Smooth muscle cell (in vitro differentiated cells): ENCODE results near the gene IL15RA. TPM values are rescaled to one million over a fixed set of nuclear protein-coding genes. Genes with fewer than 3 reads are reported as not detected.

Experiments
- DNase-seq: peaks from one replicate; lab custom pipeline; 2025; ENCODE audit not compliant: unreplicated experiment; lab: John Stamatoyannopoulos, UW
- H2AFZ ChIP-seq: fragments of 200-600 bp; sonication (generic); 2 replicates; pipeline ENCODE4 v1.6.0; 2016; ENCODE audit warnings: antibody characterized with exemption, low read depth, mild to moderate bottlenecking
- H3F3A ChIP-seq: fragments of 200-600 bp; sonication (generic); 2 replicates; pipeline ENCODE4 v1.6.0; 2017; ENCODE audit warnings: antibody characterized with exemption, low read depth
- H3K27ac ChIP-seq: fragments of 200-600 bp; sonication (generic); 2 replicates; pipeline ENCODE4 v1.5.1; 2016; ENCODE audit warnings: low read depth, mild to moderate bottlenecking
- H3K27me3 ChIP-seq: fragments of 200-600 bp; sonication (generic); 2 replicates; pipeline ENCODE4 v1.6.1; 2016; ENCODE audit warnings: low read depth, mild to moderate bottlenecking
- H3K36me3 ChIP-seq: fragments of 200-600 bp; sonication (generic); 2 replicates; pipeline ENCODE4 v1.5.1; 2016; ENCODE audit warnings: low read depth
- H3K4me1 ChIP-seq: fragments of 200-600 bp; sonication (generic); 2 replicates; pipeline ENCODE4 v1.5.1; 2016; ENCODE audit warnings: low read depth
- H3K4me2 ChIP-seq: fragments of 200-600 bp; sonication (generic); 2 replicates; pipeline ENCODE4 v1.6.0; 2016; ENCODE audit warnings: mild to moderate bottlenecking
- H3K4me3 ChIP-seq: fragments of 200-600 bp; sonication (generic); 2 replicates; pipeline ENCODE4 v1.5.1; 2016; ENCODE audit warnings: mild to moderate bottlenecking
- H3K79me2 ChIP-seq: fragments of 200-600 bp; sonication (generic); 2 replicates; pipeline ENCODE4 v1.6.0; 2016; ENCODE audit warnings: low read depth, mild to moderate bottlenecking
- H3K9ac ChIP-seq: fragments of 200-600 bp; sonication (generic); 2 replicates; pipeline ENCODE4 v1.6.0; 2016; ENCODE audit warnings: low read depth
- H3K9me3 ChIP-seq: fragments of 200-600 bp; sonication (generic); replicated peaks from 2 replicates; pipeline ENCODE4 v1.5.1; 2016; ENCODE audit warnings: low read depth
- H4K20me1 ChIP-seq: fragments of 200-600 bp; sonication (generic); 2 replicates; pipeline ENCODE4 v1.6.0; 2016; ENCODE audit warnings: low read depth
- CTCF ChIP-seq: fragments of 200-600 bp; sonication (generic); IDR thresholded peaks from 2 replicates; pipeline ENCODE4 v1.5.1; 2017; ENCODE audit warnings: borderline replicate concordance, mild to moderate bottlenecking, antibody characterized with exemption; ENCODE audit not compliant: insufficient read depth, poor library complexity, severe bottlenecking
- WGBS: methylation state at CpG from one replicate; pipeline ENCODE4 v1.1.7; 2016; ENCODE audit warnings: low lambda C conversion rate; 5-methylcytosine and 5-hydroxymethylcytosine counted together
- polyA plus RNA-seq: library from polyadenylated mRNA; unstranded; fragments of >200 nt; fragmentation: Nextera tagmentation; extraction: Ambion mirVana; gene quantifications from 2 replicates; pipeline ENCODE4 v1.2.1, GENCODE V29; 2016
- total RNA-seq: library from RNA; depleted of rRNA; stranded (reverse); fragments of >200 nt; gene quantifications from 2 replicates; pipeline ENCODE4 v1.2.3, GENCODE V29; 2014

The IL15RA gene
- total and polyA plus RNA-seq, 2 experiments from 2014 or later = 0.23 to 0.54 TPM

DNA sequence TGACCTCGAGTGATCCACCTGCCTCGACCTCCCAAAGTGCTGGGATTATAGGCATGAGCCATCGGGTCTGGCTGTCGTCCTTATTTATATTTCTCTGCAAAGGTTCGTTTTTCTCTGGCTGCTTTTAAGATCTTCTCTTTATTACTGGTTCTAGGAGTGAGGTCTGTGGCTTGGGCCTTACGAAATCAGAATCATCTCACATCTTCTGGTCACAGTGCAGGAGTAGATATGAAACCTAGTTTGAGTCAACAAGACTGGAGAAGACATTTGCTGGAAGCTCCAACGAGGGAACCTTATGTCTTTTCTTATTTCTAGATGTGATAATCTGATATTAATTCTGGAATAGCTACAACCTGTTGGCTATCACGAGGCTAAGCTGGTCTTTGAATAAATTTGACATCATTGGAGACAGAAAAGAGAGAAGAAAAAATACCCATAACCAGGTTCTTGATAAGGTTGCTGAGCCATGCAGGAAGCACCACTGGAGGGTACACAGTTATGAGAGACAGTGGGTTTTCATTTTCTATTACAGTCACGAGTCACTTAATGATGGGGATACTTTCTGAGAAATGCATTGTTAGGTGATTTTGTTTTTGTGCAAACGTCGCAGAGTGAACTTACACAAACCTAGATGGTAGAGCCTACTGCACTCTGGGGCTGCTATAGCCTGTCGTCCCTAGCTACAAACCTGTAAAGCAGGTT lies 25.6 kb upstream of the IL15RA start:
- no peaks in the 10 kb centered on the region for H3K36me3 ChIP-seq
- no peak for DNase-seq
- H3K27me3 ChIP-seq = peaks cover 10% of the 10 kb centered on the region
- H3K4me3 ChIP-seq = no peak overlapping the region
- no peak for TF ChIP-seq CTCF
- H3K27ac ChIP-seq = no peak overlapping the region
- 79% methylated on average over 12 of the region's 12 CpGs for WGBS
- H4K20me1 ChIP-seq = no peaks in the 10 kb centered on the region
- H3K4me2 ChIP-seq = no peak overlapping the region
- no peak overlapping the region for H3K9ac ChIP-seq
- no peaks in the 10 kb centered on the region for H3K9me3 ChIP-seq
- no peaks in the 10 kb centered on the region for H3K79me2 ChIP-seq
- no peaks in the 10 kb centered on the region for H3F3A ChIP-seq
- H3K4me1 ChIP-seq = no peaks in the 10 kb centered on the region
- H2AFZ ChIP-seq = no peak overlapping the region

GRCh38 chr10:5999440-6000165 lies 22.3 kb upstream of the IL15RA start:
- TF ChIP-seq CTCF = no peak
- no peaks in the 10 kb centered on the region for H4K20me1 ChIP-seq
- H3K79me2 ChIP-seq = no peaks in the 10 kb centered on the region
- H3F3A ChIP-seq = no peaks in the 10 kb centered on the region
- H3K9ac ChIP-seq = no peak overlapping the region
- H3K9me3 ChIP-seq = no peaks in the 10 kb centered on the region
- 86% methylated on average over 20 of the region's 20 CpGs for WGBS
- no peaks in the 10 kb centered on the region for H3K36me3 ChIP-seq
- no peak overlapping the region for H2AFZ ChIP-seq
- H3K27me3 ChIP-seq = peaks cover 10% of the 10 kb centered on the region
- no peak overlapping the region for H3K27ac ChIP-seq
- H3K4me1 ChIP-seq = peaks cover 7% of the 10 kb centered on the region
- no peak overlapping the region for H3K4me3 ChIP-seq
- no peak overlapping the region for H3K4me2 ChIP-seq
- DNase-seq = no peak

GRCh38 chr10:5996696-5997095 lies 19.4 kb upstream of the IL15RA start:
- H3K9ac ChIP-seq = no peak overlapping the region
- no peaks in the 10 kb centered on the region for H4K20me1 ChIP-seq

More at GRCh38 chr10:5996696-5997095, 19.4 kb upstream of the IL15RA start:
- H3K4me2 ChIP-seq = no peak overlapping the region
- no peaks in the 10 kb centered on the region for H3K9me3 ChIP-seq
- WGBS = 72% methylated on average over 4 of the region's 4 CpGs
- peaks cover 4% of the 10 kb centered on the region for H3K27me3 ChIP-seq
- no peak overlapping the region for H2AFZ ChIP-seq
- no peaks in the 10 kb centered on the region for H3F3A ChIP-seq
- TF ChIP-seq CTCF = no peak
- H3K27ac ChIP-seq = no peak overlapping the region
- no peak for DNase-seq
- peaks cover 7% of the 10 kb centered on the region for H3K4me1 ChIP-seq
- no peaks in the 10 kb centered on the region for H3K79me2 ChIP-seq
- H3K4me3 ChIP-seq = no peak overlapping the region
- H3K36me3 ChIP-seq = no peaks in the 10 kb centered on the region
